ENCODE results near the gene HOXB6. TPM values are rescaled to one million over a fixed set of nuclear protein-coding genes. Genes with fewer than 3 reads are reported as not detected.
A peak's percentile ranks its signal among the peaks of the same experiment; 100 is the strongest.

Gene HOXB6
- polyA plus RNA-seq, 4 donors: 0.45 to 17.5 (median 4.0) TPM

DNA sequence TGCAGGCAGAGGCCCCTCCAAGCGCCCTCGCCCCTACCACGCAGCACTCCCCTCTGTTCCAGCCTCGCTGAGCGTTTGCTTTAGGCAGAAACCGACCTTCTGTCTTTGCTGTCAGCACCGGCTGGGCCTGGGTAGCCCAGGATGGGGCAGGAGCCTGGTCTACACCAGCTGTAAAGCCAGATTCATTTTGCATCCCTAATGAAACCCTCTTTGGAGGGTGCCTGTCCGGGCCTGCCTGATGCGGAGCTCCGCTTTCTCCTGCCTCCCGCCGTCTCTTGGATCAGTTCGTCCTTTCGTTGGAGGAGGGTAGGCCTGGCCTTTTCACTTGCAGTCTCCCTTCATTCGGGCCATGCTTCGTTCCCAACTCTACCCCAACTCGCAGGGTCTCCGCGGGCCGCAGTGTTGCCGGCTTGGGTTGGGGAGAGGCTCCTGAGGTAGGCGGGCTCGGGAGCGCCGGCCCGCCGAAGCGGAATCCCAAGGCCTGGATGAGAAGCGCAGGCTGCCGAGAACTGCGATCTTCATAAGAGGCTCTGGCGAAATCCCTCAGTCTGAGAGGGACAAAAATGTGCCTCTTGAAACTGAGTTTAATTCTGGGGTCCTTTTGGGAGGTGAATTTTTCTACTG is 15.2 kb upstream of the HOXB6 start:
- FAIRE-seq (no peak), DNase-seq (no peak)
- 18 to 46% (median 27%) methylated on average over 32 of the region's 32 CpGs for WGBS, 3 donors

DNA sequence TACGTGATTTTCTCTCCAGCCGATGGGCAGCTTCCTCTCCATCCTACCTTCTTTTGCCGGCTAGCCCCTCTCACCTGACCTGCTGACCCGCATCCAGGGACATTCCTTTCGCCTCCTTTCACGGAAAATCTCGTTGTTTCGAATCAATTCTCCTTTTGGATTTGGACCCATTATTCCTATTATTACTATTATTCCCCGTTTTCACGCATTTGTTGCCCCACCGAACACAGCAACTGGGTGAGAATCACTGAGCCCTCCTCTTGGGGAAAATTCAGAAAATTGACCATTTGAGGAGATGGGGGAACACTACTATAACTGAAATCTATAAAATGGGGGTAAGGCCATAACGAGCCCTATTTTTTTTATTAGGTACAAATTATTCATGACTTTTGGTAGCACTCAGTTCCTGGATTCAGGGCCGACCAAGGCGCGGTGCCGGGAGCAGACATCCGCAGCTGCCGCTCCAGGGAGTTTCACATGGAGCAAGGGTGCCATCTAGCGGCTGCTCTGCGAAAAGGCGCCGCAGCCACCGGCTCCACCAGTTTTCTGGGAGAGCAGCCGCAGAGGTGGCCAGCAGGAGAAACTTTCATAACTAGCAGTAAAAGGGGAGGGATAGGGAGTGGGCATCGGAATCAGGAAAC is 13.6 kb upstream of the HOXB6 start:
- FAIRE-seq: no peak

More for the DNA sequence above, 15.2 kb upstream of the HOXB6 start:
- Histone ChIP-seq H3K4me1 (ENCODE audit: control insufficient read depth in 3 of 3, insufficient read depth in 2 of 3, low read depth in 1 of 3, low read length in 2 of 3) (peaks cover 0 to 22% (median 0%) of the 10 kb centered on the region in 3 donors), H3K4me3 (ENCODE audit: low read depth in 1 of 3, low read length in 3 of 3) (no peak overlapping the region), H3K36me3 (ENCODE audit: control insufficient read depth in 3 of 3, insufficient read depth in 2 of 3, low read depth in 1 of 3, low read length in 3 of 3) (no peaks in the 10 kb centered on the region), H3K27ac (ENCODE audit: low read depth in 1 of 3, low read length in 2 of 3) (no peak overlapping the region), H3K9me3 (ENCODE audit: control insufficient read depth in 2 of 2, insufficient read depth in 1 of 2, low read depth in 1 of 2, low read length in 1 of 2) (no peaks in the 10 kb centered on the region), H3K27me3 (ENCODE audit: control insufficient read depth in 3 of 3, insufficient read depth in 3 of 3, low read length in 3 of 3) (peaks cover 14 to 100% (median 79%) of the 10 kb centered on the region in 3 donors)

DNA sequence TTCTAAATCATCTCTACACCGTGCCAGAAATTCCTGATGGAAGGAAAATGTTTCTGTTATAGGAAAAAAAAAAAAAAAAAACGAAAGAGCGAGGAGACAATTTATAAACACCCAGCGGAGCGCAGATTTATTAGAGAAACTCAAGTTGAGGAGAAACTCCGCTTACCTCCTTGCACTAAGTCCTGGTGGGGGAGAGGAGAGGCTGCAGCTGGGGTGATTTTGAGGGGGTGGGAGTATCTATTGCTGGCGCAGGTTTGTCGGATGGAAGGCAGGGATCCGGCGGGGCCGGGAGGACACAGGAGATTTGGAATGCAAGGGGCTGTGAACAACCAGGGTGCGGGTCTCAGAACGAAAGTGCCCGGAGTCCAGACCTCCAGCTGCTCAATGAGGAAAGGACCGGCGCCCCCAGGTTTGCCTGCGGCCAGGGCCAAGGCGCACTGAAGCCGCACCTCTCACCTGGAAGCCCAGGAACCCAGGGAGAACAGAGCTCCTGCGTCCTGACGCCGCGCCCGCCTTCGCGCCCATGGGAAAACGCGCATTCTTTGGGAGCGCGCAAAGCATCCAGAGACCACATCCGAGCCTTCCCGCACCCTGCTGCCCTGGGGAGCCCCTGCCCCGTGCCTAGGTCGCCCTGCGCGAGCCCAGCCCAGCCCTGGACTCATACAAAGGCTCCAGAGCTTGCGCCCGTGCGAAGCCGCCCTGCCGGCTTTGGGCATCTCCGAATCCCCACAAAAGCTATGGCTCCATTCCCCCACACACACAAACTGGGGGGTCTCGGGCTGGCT is 12.9 kb upstream of the HOXB6 start:
- no peaks in the 10 kb centered on the region for H3K36me3 ChIP-seq (ENCODE audit: control insufficient read depth in 3 of 3, insufficient read depth in 2 of 3, low read depth in 1 of 3, low read length in 3 of 3)
- peaks cover 0 to 22% (median 0%) of the 10 kb centered on the region in 3 donors for H3K4me1 ChIP-seq (ENCODE audit: control insufficient read depth in 3 of 3, insufficient read depth in 2 of 3, low read depth in 1 of 3, low read length in 2 of 3)
- FAIRE-seq: no peak
- DNase-seq: no peak
- no peak overlapping the region for H3K4me3 ChIP-seq (ENCODE audit: low read depth in 1 of 3, low read length in 3 of 3)
- H3K27ac ChIP-seq (ENCODE audit: low read depth in 1 of 3, low read length in 2 of 3): no peak overlapping the region
- no peaks in the 10 kb centered on the region for H3K9me3 ChIP-seq (ENCODE audit: control insufficient read depth in 2 of 2, insufficient read depth in 1 of 2, low read depth in 1 of 2, low read length in 1 of 2)
- H3K27me3 ChIP-seq (ENCODE audit: control insufficient read depth in 3 of 3, insufficient read depth in 3 of 3, low read length in 3 of 3): peaks cover 14 to 98% (median 69%) of the 10 kb centered on the region in 3 donors
- 10 to 15% (median 13%) methylated on average over 34 to 43 of the region's 43 CpGs for WGBS, 3 donors

More for the DNA sequence above, 13.6 kb upstream of the HOXB6 start:
- DNase-seq: peak; percentile 78 to 94
- Histone ChIP-seq H3K27ac (ENCODE audit: low read depth in 1 of 3, low read length in 2 of 3) (no peak overlapping the region), H3K4me3 (ENCODE audit: low read depth in 1 of 3, low read length in 3 of 3) (peak overlapping the region in 1 of 3 donors; percentile 24), H3K36me3 (ENCODE audit: control insufficient read depth in 3 of 3, insufficient read depth in 2 of 3, low read depth in 1 of 3, low read length in 3 of 3) (no peaks in the 10 kb centered on the region), H3K27me3 (ENCODE audit: control insufficient read depth in 3 of 3, insufficient read depth in 3 of 3, low read length in 3 of 3) (peaks cover 14 to 100% (median 76%) of the 10 kb centered on the region in 3 donors), H3K9me3 (ENCODE audit: control insufficient read depth in 2 of 2, insufficient read depth in 1 of 2, low read depth in 1 of 2, low read length in 1 of 2) (no peaks in the 10 kb centered on the region), H3K4me1 (ENCODE audit: control insufficient read depth in 3 of 3, insufficient read depth in 2 of 3, low read depth in 1 of 3, low read length in 2 of 3) (peaks cover 0 to 22% (median 0%) of the 10 kb centered on the region in 3 donors)
- 3 to 4% (median 4%) methylated on average over 25 of the region's 25 CpGs for WGBS, 3 donors

DNA sequence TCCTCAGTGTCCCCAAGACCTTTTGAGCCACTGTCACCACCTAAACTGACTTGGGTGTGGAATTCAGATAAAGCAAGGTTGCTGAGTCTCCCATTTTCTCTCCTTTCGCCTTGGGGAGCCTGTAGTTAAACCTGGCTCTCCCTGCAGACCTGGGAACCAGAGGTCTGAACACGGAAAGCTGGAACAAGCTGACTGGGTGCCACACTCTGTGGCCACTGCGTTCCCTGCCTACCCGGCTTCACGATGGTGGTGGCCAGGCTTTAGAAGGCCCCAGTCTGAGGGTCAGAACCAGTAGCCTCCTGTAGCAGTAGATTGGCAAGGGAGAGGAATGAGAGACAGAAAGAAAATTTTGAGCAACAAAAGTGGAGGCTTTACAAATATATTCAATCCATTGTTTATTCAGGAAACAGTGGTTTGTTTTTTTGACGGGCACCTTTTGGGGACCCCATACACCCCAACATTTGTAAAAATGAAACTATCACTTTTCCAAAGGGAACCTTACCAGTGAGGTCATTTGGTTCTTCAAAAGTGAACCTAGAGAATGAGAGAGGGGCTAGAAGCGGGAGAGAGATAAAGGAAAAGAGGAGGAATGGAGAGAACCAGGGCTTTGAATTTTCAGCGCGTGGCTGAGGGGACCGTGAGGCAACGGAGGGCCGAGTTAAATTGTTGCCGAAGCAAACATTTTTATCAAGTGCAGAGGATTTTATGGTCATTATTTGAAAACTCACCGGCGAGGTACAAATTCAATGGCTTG is 12.1 kb upstream of the HOXB6 start:
- Histone ChIP-seq H3K4me3 (ENCODE audit: low read depth in 1 of 3, low read length in 3 of 3) (no peak overlapping the region), H3K36me3 (ENCODE audit: control insufficient read depth in 3 of 3, insufficient read depth in 2 of 3, low read depth in 1 of 3, low read length in 3 of 3) (no peaks in the 10 kb centered on the region), H3K9me3 (ENCODE audit: control insufficient read depth in 2 of 2, insufficient read depth in 1 of 2, low read depth in 1 of 2, low read length in 1 of 2) (no peaks in the 10 kb centered on the region), H3K4me1 (ENCODE audit: control insufficient read depth in 3 of 3, insufficient read depth in 2 of 3, low read depth in 1 of 3, low read length in 2 of 3) (peaks cover 0 to 22% (median 0%) of the 10 kb centered on the region in 3 donors), H3K27ac (ENCODE audit: low read depth in 1 of 3, low read length in 2 of 3) (no peak overlapping the region), H3K27me3 (ENCODE audit: control insufficient read depth in 3 of 3, insufficient read depth in 3 of 3, low read length in 3 of 3) (peaks cover 14 to 98% (median 65%) of the 10 kb centered on the region in 3 donors)
- 9 to 39% (median 21%) methylated on average over 15 of the region's 15 CpGs for WGBS, 3 donors
- DNase-seq: no peak
- FAIRE-seq: no peak

DNA sequence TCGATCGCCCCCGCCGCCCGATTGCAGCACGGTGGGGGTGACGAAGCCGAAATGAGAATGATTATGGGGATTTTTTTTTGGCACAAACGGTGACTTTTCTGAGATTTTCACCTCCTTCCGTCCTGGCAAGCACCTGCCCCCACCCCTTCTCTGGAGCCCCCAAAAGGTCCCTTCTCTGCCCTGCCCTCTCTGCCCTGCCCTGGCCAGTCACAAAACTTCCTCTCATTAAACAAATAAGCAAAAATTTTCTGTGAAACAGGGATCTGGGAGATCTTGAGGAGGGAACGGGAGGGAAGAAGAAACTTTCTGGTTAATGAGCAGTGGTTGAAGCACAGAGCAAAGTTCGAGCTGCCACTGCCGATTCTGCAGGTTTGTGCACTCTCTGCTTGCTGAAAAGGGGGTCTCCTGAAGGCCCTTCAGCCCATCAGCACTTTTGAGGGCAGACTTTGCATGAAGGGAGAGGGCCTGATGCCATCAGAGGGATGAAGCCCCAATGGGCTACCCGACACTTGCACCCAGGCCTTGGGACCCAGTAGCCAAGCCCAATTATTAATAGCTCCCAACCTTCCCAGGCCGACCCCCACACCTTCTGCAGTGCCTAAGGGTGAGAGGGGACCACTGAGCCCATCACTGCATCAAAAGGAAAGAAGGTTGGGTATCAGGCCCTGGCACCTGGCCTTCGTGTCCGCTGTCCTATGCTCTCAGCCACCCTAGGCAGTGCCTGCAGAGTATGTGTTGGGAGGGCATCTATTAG is 11.4 kb upstream of the HOXB6 start:
- DNase-seq: no peak
- Histone ChIP-seq H3K4me3 (ENCODE audit: low read depth in 1 of 3, low read length in 3 of 3) (peak overlapping the region in 1 of 3 donors; percentile 8), H3K9me3 (ENCODE audit: control insufficient read depth in 2 of 2, insufficient read depth in 1 of 2, low read depth in 1 of 2, low read length in 1 of 2) (no peaks in the 10 kb centered on the region), H3K27ac (ENCODE audit: low read depth in 1 of 3, low read length in 2 of 3) (no peak overlapping the region), H3K36me3 (ENCODE audit: control insufficient read depth in 3 of 3, insufficient read depth in 2 of 3, low read depth in 1 of 3, low read length in 3 of 3) (no peaks in the 10 kb centered on the region), H3K4me1 (ENCODE audit: control insufficient read depth in 3 of 3, insufficient read depth in 2 of 3, low read depth in 1 of 3, low read length in 2 of 3) (peaks cover 0 to 17% (median 0%) of the 10 kb centered on the region in 3 donors), H3K27me3 (ENCODE audit: control insufficient read depth in 3 of 3, insufficient read depth in 3 of 3, low read length in 3 of 3) (peaks cover 14 to 98% (median 61%) of the 10 kb centered on the region in 3 donors)
- no peak for FAIRE-seq
- 14 to 35% (median 24%) methylated on average over 17 of the region's 17 CpGs for WGBS, 3 donors

DNA sequence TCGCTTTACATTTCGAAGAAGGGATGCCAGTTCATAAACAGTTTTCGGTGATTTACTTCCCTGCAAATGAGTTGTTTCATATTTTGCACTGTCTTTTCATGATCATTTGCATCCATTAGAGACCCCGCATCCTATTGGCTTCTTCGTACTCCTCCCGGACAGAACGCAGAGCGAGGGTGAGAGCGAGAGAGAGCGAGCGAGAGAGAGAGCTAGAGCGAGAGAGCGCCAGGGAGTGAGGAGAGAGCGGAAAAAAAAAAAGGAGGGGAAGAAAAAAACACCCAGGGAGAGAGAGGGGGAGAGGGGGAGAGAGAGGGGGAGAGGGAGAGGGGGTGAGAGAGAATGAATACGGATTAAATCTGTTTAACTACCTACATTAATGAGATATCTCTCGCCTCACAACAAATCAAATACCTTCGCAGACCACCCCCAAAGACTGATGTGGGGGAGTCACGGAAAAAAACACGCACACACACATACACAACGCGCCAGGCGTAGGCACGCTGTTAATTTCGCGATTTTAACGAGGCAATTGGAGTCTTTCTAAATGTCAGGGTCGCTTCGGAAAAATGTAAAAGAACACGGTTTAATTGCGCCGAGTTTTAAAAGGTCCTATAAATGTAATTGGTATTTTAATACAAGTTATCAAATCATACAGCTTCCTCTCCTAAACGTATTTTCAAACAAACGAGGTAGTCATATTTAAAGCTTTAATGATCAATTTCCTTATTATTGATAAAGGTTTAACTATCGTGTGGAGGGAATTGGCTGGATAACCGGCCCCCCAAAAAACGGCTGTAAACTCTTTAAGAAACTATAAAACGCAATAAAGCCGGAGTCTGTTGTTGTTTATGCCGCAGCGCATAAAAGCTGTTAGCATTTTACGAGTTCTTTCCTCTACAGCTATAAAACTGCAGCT is 10.5 kb upstream of the HOXB6 start, which contains the start of gene HOXB8:
Gene HOXB8 (minus strand): TSS at position 246 of the 916 bp plus-strand sequence. CDS start 588 bp downstream, outside the sequence.
- H3K4me3 ChIP-seq (ENCODE audit: low read depth in 1 of 3, low read length in 3 of 3): peak within 1 kb of the TSS; percentile 7 to 41 (median 21)
- H3K27me3 ChIP-seq (ENCODE audit: control insufficient read depth in 3 of 3, insufficient read depth in 3 of 3, low read length in 3 of 3): peaks cover 14 to 98% (median 53%) of the 10 kb centered on the region in 3 donors
- FAIRE-seq: no peak
- no peak for DNase-seq
- H3K36me3 ChIP-seq (ENCODE audit: control insufficient read depth in 3 of 3, insufficient read depth in 2 of 3, low read depth in 1 of 3, low read length in 3 of 3): no peaks in the 10 kb centered on the region
- 16 to 19% (median 16%) methylated on average over 41 of the region's 41 CpGs for WGBS, 3 donors
- H3K9me3 ChIP-seq (ENCODE audit: control insufficient read depth in 2 of 2, insufficient read depth in 1 of 2, low read depth in 1 of 2, low read length in 1 of 2): no peaks in the 10 kb centered on the region
- H3K27ac ChIP-seq (ENCODE audit: low read depth in 1 of 3, low read length in 2 of 3): no peak within 1 kb of the TSS
- peaks cover 0 to 23% (median 0%) of the 10 kb centered on the region in 3 donors for H3K4me1 ChIP-seq (ENCODE audit: control insufficient read depth in 3 of 3, insufficient read depth in 2 of 3, low read depth in 1 of 3, low read length in 2 of 3)

All from small intestine (tissue), 7 donors.